Keratinocyte (primary cell): ENCODE results near the gene PIH1D1.

Source experiments
- EZH2 ChIP-seq: IDR thresholded peaks from one replicate; pipeline ENCODE4 v1.6.1; 2012; ENCODE audit warnings: inconsistent platforms, mild to moderate bottlenecking, low read length, moderate library complexity
- TF ChIP-seq, protein P1 (sequence below), 3 experiments: IDR thresholded peaks in 1 of 3; conservative IDR thresholded peaks in 1 of 3; optimal IDR thresholded peaks in 1 of 3; 2 replicates in 2 of 3; 3 replicates in 1 of 3; pipeline versions ENCODE3 to v1.5.1; 2011; ENCODE audit warnings: low read length in 3 of 3, mild to moderate bottlenecking in 3 of 3, moderate library complexity in 2 of 3, control low read depth in 1 of 3, inconsistent platforms in 1 of 3; ENCODE audit not compliant: insufficient read depth in 2 of 3; ENCODE audit errors: extremely low read depth in 1 of 3

DNA sequence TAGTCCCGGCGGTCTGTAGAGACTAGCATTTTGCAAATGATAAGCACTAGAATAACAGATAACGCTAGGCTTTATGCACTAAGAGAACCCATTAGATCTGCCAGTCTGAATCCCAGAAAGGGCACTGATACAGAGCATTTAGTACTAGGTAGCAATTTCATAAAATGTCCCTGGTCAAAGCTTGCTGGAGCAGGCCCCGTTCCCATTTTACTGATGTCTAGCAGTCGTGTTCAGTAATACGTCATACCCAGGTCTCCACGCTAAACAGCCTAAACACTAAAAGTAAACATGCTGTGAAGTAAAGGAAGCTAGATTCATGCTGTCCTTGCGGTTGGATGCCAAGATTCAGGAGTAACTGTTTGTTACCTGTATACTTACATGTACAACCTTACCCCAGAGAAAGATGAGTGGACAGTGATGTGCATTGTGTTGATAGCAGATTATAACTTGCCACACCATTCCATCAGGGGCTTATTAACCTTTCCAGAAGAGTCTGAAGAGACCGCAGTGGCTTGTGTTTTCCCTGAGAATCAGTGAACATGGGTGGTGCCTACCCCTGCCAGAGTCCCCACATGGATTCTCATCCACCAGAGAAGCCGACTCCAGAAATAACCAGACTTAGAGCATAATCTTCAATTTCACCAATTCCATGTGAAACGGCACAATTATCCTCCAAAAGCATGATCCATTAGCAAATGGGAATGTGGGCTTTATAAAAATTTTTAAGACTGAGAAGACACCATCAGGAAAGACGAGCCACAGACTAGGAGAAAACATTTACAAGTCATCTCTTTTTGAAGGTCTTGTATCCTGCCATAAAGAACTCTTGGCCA lies 41.2 kb upstream of the PIH1D1 start:
- TF ChIP-seq, protein P1, sequence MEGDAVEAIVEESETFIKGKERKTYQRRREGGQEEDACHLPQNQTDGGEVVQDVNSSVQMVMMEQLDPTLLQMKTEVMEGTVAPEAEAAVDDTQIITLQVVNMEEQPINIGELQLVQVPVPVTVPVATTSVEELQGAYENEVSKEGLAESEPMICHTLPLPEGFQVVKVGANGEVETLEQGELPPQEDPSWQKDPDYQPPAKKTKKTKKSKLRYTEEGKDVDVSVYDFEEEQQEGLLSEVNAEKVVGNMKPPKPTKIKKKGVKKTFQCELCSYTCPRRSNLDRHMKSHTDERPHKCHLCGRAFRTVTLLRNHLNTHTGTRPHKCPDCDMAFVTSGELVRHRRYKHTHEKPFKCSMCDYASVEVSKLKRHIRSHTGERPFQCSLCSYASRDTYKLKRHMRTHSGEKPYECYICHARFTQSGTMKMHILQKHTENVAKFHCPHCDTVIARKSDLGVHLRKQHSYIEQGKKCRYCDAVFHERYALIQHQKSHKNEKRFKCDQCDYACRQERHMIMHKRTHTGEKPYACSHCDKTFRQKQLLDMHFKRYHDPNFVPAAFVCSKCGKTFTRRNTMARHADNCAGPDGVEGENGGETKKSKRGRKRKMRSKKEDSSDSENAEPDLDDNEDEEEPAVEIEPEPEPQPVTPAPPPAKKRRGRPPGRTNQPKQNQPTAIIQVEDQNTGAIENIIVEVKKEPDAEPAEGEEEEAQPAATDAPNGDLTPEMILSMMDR (optimal IDR thresholded peaks at IDR 0.05 in 1 of 3, IDR thresholded peaks at IDR 0.05 in 1 of 3, conservative IDR thresholded peaks at IDR 0.05 in 1 of 3; ENCODE audit: extremely low read depth in 1 of 3, insufficient read depth in 2 of 3, low read length in 3 of 3), result no peak
- no peak for TF ChIP-seq EZH2
